Body of pancreas (tissue), 4 donors: Measurements from ENCODE around the gene ASCL5.

ENCODE experiments used
- CTCF ChIP-seq, 7 experiments: fragments of 450-650 bp in 4 of 7; fragments of 200-600 bp in 3 of 7; sonication (generic) in 3 of 7; IDR thresholded peaks; one replicate each; pipeline ENCODE4 v1.5.1; 2016 to 2019; ENCODE audit warnings: antibody characterized with exemption in 7 of 7
- POLR2A ChIP-seq, 3 donors: fragments of 450-650 bp; IDR thresholded peaks; one replicate each; pipeline ENCODE4 v1.6.1; 2016; ENCODE audit warnings: antibody characterized with exemption in 3 of 3, mild to moderate bottlenecking in 2 of 3

- TF ChIP-seq CTCF (IDR thresholded peaks at IDR 0.05) (no peak), POLR2A (IDR thresholded peaks at IDR 0.05) (no peak)
These were observed 57.3 kb downstream of the ASCL5 start for GRCh38 chr1:201069636-201070035.
